ENCODE data around the gene C10orf62.
"Not testable (repeated sequence)": the region's sequence is repeated elsewhere in the genome, so short reads cannot be mapped to it uniquely, and the experiment has no call there.

Gene C10orf62

DNA sequence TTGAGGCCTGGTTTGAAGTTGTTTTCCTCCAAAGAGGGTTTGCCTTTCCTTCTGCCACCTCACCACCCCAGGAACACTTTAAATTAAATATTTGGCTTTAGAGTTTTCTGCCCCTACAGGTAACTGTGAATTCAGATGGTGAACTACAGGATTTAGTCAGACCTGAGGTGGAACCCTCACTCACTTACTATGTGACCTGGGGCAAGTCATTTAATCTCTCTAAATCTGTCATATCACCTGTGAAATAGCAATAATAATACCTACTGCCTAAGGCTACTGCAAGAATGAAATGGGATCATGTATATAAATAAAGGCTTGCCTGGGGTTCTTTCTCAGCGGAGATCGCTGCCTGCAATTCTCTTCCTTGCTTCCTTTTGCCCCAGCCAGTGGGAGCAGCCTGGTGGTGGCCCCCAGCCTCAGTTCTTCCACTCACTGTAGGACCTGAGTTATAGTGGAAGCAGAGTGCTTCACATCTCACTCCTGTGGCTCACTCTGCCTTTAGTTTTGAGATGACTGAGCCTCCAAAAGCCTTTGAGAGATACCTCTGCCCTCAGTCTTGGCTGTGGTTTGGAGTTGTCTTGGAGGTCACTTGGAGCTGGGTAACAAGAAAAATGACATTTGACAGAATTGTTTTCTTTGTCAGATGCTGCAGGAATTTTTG, 23.1 kb upstream of the C10orf62 start:
- no peak for DNase-seq (ENCODE audit: low read depth)

DNA sequence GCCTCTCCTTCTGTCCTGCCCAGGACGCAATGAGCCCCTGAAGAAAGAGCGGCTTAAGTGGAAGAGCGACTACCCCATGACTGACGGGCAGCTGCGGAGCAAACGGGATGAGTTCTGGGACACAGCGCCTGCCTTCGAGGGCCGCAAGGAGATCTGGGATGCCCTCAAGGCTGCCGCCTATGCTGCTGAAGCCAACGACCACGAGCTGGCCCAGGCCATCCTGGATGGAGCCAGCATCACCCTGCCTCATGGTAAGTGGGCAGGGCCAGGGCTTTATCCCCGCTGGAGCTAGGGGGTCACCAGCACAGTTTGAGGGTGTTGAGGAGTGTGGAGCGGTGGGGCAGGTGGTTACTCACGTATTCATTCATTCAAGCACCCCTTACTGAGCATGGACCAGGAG, 21.6 kb upstream of the C10orf62 start:
- DNase-seq (ENCODE audit: low read depth), result no peak

DNA sequence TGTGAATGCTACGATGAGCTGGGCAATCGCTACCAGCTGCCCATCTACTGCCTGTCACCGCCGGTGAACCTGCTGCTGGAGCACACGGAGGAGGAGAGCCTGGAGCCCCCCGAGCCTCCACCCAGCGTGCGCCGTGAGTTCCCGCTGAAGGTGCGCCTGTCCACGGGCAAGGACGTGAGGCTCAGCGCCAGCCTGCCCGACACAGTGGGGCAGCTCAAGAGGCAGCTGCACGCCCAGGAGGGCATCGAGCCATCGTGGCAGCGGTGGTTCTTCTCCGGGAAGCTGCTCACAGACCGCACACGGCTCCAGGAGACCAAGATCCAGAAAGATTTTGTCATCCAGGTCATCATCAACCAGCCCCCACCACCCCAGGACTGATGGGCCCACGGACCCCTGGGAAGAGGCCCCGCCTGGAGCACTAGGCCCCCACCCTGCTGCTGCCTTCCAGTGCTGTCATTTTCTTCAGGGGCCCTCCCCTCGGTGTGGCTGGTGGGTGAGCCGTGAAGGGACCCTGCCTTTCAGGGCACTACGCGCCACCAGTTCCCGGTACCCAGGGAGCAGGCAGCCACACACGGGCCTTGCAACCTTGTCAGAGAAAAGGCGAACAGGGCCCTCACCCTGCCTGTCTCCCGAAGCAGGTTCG, 19.3 kb upstream of the C10orf62 start:
- DNase-seq (ENCODE audit: low read depth), result no peak

DNA sequence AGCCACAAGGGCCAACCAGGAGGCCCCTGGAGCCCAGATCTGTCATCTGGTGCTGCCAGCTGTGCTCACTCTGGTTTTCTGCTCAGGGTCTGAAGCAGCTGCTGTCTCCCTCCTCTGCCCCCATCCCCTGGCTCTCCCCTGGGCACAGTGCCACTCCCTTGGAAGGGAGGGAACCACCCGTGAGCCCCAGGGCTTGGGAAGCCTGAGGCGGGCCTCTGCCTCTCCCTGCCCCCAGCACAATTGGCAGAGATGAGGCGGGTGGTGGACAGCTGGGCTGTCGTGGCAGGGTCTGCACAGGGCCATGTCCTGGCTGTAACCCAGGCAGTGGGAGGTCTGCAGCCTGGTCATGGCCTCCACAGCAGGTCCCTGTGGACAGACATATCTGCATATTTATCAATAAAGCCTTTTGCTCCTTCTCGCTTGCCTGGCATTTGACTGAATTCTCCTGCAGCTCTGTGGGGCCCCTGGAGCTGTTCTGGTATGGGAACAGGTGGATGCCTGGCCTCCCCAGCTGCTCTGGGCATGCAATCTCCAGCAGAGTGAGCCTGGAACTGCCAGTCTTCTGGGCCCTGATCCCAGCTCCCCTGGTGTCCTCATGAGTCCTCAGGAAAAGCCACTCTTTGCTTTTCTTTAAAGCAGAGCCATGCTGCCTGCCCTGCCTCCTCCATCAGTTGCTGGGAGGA, 18.6 kb upstream of the C10orf62 start:
- DNase-seq (ENCODE audit: low read depth), result no peak

DNA sequence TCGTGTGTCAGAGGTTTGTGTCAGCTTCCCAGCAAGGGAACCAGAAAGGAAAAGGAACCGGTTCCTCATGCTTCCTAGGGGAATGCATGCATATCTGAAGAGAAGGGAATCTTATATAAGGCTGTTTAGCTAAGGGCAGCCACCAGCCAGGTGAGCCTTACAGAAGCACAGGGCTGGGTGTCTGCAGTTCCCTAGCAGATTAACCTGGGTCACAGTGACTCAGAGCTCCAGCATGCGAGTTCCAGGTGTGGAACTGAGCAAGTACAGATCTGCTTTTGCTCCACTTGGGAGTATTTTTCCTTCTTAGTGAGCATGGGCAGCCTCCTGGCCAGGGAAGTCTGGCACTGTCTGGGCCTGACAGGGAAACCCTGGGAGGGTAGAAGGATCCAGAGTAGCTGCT, 17.9 kb upstream of the C10orf62 start:
- DNase-seq (ENCODE audit: low read depth), result no peak

DNA sequence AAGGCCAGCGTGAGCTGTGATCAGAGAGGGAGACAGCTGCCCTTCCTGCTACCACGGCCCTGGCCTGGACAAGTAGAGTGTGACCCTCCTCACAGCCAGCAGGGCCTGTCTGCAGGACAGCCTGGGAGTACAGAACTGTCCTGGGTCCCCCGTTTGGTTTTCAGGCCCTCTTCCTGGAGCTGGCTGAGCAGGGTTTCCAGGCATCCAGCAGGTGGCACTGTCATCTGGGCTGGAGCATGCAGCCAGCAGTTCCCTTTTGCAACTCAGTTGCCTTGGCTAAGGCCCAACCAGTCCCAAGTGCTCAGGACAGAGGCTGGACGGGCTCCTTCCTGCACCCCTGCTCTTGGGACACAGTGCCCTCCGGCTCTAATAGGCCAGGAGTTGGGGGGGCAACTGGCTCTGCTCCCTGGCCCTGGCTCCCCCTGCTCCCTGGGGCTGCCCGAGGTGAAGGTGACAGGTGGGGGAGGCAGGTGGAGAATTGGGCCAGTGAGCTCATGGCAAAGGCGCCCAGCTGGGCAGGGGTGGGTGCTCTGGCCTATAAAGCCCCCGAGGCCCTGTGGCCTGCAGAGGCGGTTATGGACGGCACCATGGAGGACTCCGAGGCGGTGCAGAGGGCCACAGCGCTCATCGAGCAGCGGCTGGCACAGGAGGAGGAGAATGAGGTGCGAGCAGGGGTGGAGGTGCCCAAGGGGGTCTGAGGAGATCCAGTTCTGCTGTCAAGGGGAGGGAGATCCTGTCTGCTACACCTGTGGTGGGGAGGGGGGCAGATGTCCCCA, 17.1 kb upstream of the C10orf62 start, which contains the start of gene ANKRD2:
Gene ANKRD2, plus strand, starts transcription at position 566 of the 776 bp plus-strand sequence. Its CDS starts 10 bp downstream, at position 576.
- DNase-seq (ENCODE audit: low read depth), result peak; percentile 56

DNA sequence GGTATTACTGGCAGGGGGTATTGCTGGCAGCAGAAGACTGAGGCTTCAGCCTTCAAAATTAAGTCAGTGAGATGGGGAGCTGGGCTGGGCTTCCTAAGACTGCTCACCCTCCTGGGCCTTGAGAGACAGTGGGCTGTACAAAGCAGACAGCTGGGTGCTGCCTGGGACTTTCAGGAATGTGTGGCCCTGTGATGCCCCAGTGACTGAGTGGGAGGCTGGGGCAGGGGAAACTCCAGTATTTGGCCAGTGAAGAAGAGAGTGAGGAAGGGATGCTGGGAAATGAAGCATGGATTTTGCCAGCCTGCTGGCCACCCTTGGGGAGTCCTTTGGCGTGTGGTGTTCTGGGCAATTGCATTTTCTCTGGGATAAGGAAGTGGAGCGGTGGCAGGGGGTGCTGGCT, 16.5 kb upstream of the C10orf62 start:
- DNase-seq (ENCODE audit: low read depth), result no peak

DNA sequence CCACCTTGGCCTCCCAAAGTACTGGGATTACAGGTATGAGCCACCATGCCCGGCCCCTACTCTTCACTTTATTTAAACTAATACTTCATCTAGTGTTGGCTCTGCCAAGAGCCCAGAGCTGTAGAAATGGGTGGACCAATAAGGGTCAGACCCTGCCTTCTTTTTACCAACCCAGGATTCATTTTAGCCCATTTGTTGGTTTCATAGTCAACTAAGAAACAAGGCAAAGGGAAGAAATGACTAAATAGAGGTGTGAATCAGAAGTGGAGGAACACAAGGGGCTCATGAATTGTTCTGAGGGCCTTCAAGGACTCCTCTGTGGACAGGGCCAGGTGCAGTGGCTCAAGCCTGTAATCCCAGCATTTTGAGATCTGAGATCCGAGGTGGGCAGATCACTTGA, 15.8 kb upstream of the C10orf62 start:
- DNase-seq (ENCODE audit: low read depth), result no peak

DNA sequence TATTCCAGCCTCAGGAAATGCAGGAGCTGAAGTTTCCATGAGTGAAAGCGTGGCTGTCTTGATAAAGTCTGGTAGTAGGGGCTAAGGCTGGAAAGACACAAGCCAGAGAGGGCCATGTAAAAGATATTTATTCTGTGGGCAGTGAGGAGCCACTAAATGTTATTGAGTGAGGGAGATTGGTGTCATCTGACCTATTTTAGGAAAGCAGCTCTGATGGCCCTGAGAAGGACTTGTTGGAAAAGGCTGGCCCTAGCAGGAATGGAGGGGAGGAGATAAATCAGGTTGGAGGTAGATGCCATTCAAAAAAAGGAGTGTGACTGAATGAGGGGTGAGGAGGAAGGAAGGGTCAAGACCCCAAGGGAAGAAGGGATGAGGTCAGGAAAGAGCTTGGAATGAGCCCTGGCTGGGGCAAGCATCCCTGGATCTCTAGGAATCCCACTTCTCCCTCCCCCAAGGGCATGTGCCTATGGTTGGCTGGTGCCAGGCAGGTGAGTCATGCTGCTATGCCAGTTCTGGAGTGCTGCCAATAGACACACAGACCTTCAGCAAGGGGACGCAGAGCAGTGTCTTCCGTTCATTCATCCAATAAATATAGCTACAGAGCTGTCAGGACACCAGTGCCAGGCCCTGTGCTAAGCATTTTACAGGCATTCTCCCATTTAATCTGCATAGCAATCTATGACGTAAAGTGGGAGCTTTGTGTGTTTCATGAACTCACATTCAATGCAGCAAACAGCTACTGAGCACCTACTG, 15.0 kb upstream of the C10orf62 start:
- DNase-seq (ENCODE audit: low read depth), result peak; percentile 28

DNA sequence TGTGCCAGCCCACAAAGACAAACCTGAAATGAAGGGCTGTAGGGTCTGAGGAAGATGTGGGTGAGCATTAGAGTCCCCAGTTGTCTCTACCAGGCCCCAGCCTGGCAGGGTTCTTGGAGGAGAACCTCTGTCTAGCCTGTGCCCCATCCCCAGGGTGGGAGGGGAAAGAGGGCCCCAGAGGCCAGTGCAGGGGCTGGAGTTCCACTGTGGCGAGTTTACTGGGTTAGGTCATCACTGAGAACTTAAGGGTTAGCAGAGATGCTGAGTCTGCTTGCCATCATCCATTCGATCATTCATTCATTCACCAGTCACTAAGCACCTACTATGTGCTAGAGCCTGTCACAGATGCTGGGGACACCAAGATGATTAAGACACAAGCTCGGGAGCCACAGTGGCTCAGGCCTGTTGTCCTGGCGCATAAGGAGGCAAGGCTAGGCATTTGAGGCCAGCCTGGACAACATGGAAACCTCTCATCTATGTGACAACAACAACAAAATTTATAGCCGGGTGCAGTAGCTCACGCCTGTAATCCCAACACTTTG, 14.3 kb upstream of the C10orf62 start:
- no peak for DNase-seq (ENCODE audit: low read depth)

DNA sequence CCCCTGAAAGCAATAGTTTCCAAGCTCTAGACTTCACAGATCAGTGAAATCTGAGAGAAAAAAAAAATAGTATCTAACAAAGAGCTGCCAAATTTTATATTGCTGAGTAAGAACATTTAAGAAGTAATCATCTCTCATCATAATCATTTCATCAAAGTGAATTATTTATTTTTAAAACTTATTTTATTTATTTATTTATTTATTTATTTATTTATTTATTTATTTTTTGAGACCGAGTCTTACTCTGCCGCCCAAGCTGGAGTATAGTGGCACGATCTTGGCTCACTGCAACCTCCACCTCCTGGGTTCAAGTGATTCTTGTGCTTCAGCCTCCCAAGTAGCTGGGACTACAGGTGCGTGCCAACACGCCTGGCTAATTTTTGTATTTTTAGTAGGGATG, 13.0 kb upstream of the C10orf62 start:
- DNase-seq (ENCODE audit: low read depth), result not testable (repeated sequence)

DNA sequence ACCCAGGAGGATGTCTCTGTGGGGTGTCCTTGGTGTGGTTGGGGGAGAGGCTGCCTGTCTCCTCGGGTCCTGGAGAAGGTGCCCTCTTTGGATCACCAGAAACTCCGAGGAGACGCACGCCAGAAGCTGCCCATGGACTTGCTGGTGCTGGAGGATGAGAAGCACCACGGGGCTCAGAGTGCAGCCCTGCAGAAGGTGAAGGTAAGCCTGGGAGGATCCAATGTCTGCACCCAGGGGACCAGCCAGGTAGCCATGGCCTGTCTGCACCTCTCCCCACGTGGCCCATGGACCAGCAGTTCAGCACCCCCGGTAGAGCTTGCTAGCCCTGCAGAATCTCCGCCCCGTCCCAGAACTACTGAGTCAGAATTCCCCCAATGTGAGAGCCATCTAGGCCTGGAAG, 11.8 kb upstream of the C10orf62 start:
- DNase-seq (ENCODE audit: low read depth), result no peak

DNA sequence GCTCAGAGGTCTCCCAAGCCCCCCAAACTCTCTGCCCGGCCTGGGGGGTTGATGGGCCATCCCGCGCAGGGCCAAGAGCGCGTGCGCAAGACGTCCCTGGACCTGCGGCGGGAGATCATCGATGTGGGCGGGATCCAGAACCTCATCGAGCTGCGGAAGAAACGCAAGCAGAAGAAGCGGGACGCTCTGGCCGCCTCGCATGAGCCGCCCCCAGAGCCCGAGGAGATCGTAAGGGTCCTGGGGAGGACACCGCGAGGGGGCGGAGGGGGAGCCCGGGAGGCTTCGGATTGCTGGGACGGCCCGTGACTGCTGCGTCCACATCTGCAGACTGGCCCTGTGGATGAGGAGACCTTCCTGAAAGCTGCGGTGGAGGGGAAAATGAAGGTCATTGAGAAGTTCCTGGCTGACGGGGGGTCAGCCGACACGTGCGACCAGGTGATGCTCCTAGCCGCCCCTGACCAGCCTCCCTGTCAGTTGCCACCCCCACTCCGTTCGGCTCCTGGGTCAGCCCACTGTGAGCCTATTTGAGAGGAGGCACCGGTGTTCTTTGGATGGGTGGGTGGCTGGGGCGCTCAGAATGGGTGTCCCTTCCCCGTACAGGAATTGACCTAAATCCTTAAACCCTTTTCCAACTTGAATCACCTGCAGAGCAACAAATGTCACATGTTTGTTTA, 11.2 kb upstream of the C10orf62 start:
- no peak for DNase-seq (ENCODE audit: low read depth)

DNA sequence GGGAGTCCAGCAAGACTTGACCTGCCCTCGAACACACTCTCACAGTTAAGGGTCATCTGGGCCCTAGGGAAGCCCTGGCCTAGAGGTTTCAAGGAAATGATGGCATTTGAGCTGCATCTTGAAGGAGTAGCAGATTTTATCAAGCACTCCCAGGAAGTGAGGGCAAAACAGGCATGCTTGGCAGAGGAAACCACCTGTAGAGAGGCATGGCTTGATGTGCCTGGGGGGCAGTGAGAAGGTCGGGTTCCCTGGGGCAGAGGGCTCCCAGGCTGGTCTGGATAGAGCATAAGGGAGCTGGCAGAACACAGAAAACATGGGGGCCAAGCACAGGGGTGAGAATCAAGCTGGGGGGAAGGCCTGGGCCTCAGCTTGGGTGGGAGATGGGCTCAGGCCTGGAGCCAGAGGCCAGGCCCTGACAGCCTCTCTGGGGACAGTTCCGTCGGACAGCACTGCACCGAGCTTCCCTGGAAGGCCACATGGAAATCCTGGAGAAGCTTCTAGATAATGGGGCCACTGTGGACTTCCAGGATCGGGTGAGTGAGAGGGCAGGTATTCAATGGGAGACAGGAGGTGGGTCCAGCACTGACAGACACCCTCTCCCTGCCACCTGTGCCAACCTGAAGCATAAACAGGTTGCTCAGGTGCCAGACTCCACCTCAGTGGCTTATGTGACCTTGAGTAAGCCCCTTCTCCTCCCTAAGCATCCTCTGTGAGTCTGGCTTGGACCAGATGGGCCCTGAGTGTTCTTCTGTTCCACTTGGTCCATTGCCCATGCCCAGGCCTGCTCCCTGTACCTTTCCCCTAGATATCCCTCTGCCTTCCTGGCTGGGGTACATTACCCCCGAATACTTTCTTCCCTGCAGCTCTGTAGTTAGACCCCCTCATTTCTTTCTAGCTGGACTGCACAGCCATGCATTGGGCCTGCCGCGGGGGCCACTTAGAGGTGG, 8.8 kb upstream of the C10orf62 start:
- DNase-seq (ENCODE audit: low read depth), result no peak

DNA sequence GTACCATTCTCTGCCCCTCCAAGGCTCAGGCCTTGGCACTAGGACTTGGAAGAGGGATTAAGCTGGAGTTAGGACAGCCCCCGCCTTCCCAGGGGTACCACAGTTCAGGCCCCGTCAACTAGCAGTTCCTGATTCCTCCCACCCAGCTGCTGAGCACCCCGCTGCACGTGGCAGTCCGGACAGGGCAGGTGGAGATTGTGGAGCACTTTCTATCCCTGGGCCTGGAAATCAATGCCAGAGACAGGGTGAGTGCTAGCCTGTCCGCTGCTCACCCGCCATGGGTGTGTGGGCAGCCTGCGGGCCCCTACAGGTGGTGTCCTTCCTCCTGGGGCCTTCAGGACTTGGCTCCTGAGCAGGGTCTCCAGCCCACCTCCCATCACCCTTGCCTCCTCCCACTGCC, 7.4 kb upstream of the C10orf62 start:
- no peak for DNase-seq (ENCODE audit: low read depth)

DNA sequence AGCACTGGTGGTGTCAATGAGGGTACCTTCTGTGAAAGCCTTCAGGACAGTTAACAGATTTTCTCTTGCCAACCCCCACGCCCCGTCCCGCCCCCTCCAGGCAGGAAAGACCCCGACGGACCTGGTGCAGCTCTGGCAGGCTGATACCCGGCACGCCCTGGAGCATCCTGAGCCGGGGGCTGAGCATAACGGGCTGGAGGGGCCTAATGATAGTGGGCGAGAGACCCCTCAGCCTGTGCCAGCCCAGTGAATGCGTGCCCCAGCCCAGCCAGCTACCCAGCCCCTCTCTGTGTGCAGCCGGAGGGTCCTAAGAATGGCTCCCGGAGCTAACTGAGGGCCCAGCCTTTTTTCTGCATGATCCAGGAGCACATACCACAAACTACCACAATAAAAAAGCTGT, 6.0 kb upstream of the C10orf62 start:
- no peak for DNase-seq (ENCODE audit: low read depth)

DNA sequence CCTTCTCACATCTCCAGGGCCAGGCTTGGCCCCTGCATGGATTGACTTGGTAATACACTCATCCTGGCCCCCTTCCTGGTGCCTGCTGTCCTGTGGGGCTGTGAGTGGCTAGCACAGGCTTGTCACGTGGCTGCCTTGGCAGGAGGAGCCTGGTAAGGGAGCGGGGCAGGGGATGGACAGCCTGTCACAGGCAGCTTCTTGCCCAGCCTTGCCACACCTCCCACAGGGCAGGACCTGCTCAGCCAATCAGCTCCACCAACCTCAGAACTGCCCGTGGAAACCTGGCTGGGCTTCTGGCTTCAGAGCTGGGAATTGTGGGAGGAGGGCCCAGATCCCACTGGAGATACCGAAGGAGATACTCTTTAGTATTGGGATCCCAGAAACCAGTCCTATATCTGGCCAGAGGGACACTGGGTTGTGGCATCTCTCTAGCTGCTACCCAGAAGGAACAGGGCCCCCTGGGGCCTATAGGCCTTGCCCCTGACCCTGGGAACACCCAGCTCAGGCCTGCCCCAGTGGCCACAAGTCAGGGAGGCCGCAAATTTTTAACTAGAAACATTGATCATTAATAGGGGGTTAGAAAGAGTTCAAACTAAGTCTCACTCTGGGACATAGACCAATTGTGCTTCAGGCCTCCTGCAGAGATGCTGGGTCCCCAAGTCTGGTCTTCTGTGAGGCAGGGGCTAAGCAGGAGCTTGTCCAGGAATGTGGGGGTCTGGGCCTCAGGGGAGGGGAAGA, 5.3 kb upstream of the C10orf62 start, which contains the start of gene HOGA1:
Gene HOGA1, plus strand, starts transcription at position 330 of the 738 bp plus-strand sequence. Its CDS starts 315 bp downstream, at position 645.
- DNase-seq (ENCODE audit: low read depth), result peak; percentile 14

DNA sequence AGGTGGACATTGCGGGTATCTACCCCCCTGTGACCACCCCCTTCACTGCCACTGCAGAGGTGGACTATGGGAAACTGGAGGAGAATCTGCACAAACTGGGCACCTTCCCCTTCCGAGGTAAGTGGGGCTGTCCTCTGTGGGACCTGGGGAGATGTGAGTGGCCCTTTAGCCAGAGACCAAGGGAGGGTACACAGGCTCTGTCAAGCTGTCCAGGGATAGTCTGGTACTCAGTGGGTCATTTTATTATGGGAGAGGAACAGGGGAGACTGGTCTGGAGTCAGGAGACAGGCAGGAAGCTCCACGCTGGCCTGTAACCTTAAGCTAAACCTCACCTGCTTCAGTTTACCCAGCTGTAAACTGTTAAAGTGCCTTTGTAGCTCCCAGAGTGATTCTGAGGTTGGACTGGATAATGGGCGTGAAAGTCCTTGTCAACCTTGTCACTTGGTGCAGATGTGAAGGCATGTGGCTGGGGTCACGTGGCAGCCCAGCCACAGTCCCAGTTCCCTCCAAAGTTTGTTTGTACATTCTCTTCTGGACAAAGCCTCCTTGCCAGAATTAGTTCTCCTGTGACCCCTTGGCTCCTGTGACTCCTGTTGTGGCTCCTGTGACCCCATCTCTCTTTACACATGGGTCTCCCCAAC, 4.6 kb upstream of the C10orf62 start:
- no peak for DNase-seq (ENCODE audit: low read depth)

DNA sequence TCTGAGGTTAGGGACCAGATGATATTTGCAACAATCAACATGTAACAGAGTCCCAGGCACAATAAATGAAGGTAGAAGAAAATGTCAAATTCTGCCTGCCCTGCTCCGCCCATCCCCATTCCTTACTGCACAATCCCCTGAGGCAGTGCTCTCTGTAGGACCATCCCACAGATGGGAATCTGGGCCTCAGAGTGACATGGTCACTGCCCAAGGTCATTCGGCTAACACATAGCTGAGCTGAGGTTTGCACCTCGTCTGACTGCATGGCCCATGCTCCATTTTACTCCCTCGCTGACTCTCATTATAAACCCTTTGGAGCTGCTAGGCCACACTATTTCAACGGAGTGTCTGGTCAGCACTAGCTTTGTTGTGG, 4.1 kb upstream of the C10orf62 start:
- no peak for DNase-seq (ENCODE audit: low read depth)

All from GM04504 (cell line).